NCI-H2196 (cell line): ENCODE measurements around the gene EPHA3.

Experiments
- DNase-seq: peaks from one replicate; lab custom pipeline; 2025; ENCODE audit not compliant: unreplicated experiment; lab: John Stamatoyannopoulos, UW

The EPHA3 gene

DNA sequence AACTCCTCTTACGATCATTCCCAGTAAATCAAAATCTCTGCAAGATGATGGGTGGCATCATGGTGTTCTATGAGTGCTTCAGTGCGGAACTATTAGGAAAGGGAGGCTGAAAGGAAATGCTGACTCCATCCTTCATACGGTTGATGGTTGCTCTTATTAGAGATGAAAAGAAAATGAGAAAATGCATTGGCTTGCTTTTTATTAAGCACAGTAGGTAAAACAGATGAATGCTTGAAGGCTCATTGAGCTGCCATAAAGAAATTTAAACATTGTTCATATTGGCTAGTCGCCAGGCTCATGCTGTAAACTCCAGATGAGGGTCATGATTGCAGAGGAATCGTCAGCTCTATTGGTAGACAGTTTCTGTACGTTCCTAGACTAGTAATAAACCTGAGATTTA, 115.8 kb downstream of the EPHA3 start:
- DNase-seq, result no peak

GRCh38 chr3:89227218-89227617, 119.8 kb downstream of the EPHA3 start:
- no peak for DNase-seq

GRCh38 chr3:89227634-89228033, 120.2 kb downstream of the EPHA3 start:
- DNase-seq, result no peak

- no peak for DNase-seq
Observed at GRCh38 chr3:89232155-89232554, 124.7 kb downstream of the EPHA3 start.

GRCh38 chr3:89234620-89235019, 127.2 kb downstream of the EPHA3 start:
- no peak for DNase-seq

- DNase-seq, result no peak
Observed at GRCh38 chr3:89238846-89239245, 131.4 kb downstream of the EPHA3 start.

DNA sequence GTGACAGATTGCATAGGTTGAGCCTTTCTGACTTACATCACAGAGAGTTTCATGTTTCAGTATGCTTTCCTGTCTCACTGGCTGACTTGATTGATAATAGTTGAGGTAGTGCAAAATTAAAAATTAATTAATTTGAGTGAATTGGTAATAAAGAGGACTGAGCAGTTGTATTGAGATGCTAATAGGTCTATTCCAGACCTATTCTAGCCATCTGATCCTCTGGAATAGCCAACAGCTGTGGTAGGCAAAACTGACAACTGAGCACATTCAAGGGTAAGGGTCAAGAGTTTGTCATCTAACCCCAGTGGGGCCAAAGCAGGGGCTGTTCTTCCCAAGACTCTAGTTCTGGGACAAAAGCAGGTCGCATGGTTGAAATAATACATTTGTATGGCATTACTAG, 132.4 kb downstream of the EPHA3 start:
- DNase-seq, result no peak

- no peak for DNase-seq
Observed at GRCh38 chr3:89245612-89246011, 138.2 kb downstream of the EPHA3 start.

GRCh38 chr3:89246326-89246725, 138.9 kb downstream of the EPHA3 start:
- no peak for DNase-seq

DNA sequence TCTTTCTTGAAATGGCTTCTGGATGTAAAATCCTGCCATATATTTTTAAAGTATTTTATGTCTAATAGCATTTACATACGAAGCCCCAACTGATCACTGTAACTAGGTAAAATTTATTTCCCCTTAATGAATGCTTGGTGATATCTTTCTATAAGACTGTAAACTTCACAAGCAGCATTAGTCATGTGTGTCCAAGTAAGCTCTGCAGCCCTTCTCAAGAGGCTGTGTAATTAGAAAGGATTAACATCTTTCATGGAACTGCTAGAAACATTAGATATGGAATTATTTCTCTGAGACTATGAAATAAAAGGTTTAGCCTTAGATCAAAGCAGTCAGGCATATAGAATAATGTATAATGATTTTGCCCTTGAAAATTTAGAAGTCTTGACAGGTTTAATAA, 143.3 kb downstream of the EPHA3 start:
- no peak for DNase-seq

DNA sequence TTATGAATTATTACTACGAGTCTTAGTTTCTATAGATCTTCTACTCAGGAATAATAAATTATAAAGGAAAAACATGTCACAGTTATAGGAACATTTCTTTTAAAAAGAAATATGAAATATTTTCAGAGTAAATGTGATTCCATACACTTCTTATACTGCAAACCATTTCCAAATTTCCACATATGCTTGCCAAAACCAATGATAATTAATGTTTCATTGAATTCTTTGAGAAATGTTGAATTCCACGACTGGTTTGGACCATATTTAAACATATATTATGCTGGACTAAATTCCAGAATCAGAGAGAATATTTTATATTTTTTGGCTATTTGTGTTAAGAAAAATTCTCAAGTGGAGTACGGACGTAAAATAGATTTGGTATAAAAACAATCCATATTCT, 144.6 kb downstream of the EPHA3 start:
- DNase-seq, result no peak

DNA sequence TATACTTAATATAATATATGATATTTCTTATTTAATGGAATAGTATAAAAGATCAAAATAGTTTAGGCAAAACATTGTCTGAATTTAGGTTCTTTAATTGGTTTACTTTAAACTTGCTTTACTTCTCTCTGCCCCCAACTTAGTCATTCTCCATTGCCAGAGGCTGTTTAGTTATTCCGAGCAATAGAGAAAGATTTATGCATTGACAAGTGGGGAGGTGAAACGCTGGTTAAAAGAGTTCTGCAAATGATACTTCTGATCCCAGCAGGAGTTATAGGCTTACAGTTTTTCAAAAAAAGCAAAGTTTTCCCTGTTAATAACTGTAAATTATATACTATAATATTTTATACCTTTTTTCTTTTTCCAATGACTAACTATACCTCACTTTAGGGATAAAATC, 145.4 kb downstream of the EPHA3 start:
- DNase-seq, result no peak

DNA sequence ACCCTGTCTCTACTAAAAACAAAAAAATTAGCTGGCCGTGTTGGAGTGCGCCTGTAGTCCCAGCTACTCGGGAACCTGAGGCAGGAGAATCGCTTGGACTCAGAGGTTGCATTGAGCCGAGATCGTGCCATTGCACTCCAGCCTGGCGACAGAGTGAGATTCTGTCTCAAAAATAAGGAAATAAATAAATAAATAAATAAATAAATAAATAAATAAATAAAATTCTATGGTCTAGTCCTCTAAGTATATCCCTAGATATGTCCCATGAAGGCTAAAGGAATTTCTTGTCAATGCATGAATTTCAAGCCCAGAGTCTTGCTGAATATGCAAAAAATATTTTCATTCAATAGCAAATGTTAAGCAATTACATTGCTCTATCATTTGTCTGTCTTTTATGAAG, 149.0 kb downstream of the EPHA3 start:
- DNase-seq, result no peak

DNA sequence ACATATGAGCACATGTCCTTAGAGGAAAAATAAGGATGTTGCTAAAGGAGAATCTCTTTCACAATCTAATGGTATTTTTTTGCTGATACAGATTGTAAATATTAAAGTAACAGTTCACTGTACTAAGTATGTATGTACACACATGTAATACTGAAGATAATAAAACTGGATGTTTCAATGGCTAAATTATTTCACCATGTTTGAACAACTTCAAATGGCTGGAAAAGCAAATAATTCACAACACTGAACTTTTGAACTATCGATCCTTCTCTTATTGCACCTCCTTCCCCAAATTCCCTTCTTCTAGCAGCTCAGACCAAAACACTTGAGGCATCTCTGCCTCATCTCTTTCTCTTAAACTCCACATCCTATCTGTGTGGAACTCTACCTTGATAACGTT, 149.5 kb downstream of the EPHA3 start:
- no peak for DNase-seq

GRCh38 chr3:89260721-89261120, 153.3 kb downstream of the EPHA3 start:
- DNase-seq, result no peak

DNA sequence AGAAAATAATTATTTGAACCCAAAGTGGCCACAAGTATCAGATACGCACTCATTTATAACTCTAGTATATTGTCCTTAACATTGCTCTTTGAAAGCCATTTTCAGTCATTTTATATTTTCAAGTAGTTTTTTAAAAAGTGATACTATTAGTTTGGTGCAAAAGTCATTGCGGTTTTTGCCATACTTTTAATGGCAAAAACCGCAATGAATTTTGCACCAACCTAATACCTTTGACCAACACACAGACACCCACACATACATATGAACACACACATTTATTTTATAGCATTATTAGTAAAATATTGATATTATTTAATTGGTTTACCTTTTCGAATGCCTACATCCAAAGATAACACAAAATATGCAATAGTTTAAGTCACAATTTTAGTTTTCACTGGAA, 154.3 kb downstream of the EPHA3 start:
- DNase-seq, result no peak

GRCh38 chr3:89262309-89262929, 155.0 kb downstream of the EPHA3 start:
- DNase-seq, result no peak

GRCh38 chr3:89264037-89264560, 156.7 kb downstream of the EPHA3 start:
- no peak for DNase-seq

GRCh38 chr3:89266074-89266473, 158.7 kb downstream of the EPHA3 start:
- DNase-seq, result no peak

DNA sequence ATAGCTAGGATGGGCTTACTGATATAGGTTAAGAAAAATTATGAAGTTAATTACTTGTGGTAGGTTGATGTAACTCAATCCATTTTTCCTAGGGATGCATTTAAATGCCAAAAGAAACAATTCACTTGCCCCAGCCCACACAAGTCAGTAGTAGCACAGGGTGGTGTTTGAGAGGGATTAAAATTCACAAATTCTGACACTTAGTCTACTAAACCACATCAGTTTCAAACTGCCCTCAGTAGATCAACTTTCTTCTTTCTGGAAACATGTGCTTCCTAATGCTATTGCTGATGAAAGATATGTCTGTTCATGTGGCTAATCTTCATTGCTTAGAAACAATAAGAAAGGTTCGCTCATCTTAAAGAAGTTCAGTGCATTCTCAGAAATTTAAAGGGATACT, 160.6 kb downstream of the EPHA3 start:
- DNase-seq, result no peak

GRCh38 chr3:89270201-89270600, 162.8 kb downstream of the EPHA3 start:
- no peak for DNase-seq

DNA sequence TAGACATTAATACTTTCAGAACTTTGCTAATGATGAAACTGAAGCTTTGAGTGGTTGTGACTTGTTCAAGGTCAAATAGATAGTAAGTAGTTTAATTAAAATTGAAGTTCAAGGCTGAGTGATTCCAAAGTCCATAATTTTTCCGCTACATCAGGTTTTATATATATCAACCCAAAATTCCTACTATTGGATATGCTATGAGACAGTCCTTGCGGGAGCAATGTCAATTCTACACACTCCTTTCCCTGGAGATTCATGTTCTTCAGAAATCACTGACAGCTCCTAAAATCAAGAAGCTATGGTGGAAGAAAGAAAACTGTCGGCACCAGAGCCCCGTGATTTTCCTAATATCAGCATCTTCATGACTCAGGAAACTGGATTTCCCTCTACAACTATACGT, 167.6 kb downstream of the EPHA3 start:
- no peak for DNase-seq

- DNase-seq, result no peak
Observed at GRCh38 chr3:89276116-89276515, 168.7 kb downstream of the EPHA3 start.
